HCT116 (cell line): ENCODE measurements around the gene KCNK6. TPM values are rescaled to one million over a fixed set of nuclear protein-coding genes. Genes with fewer than 3 reads are reported as not detected.
A peak's percentile ranks its signal among the peaks of the same experiment; 100 is the strongest.

Experiments
- ATAC-seq: fragments of 200-7000 bp; cut with Tn5 transposase; 2 replicates; pipeline ENCODE4 v1.9.1; 2020; ENCODE audit warnings: mild to moderate bottlenecking, moderate library complexity
- BruUV-seq: library from RNA; stranded (reverse); fragments of 400-500 nt; replicated peaks from 2 replicates; lab custom pipeline; 2021; lab: Mats Ljungman, UMichigan
- CTCF ChIA-PET: fragments of 300-600 bp; sonication (Branson Sonifier 250); formaldehyde crosslinking; loops from one replicate; lab custom pipeline; 2021; ENCODE audit warnings: antibody characterized with exemption; lab: Charles Lee
- POLR2A ChIA-PET: fragments of 300-600, 350-600 bp; sonication (Branson Sonifier 250); formaldehyde crosslinking; loops from one replicate; lab custom pipeline; 2021; ENCODE audit warnings: antibody characterized with exemption; lab: Charles Lee
- RAD21 ChIA-PET, 2 experiments: fragments of 300-600 bp; sonication (Branson Sonifier 250); formaldehyde crosslinking; loops; one replicate each; lab custom pipeline; 2023; ENCODE audit warnings: low total read pairs in 2 of 2; ENCODE audit not compliant: uncharacterized antibody in 2 of 2, unreplicated experiment in 2 of 2, low non-redundant PET in 1 of 2; lab: Charles Lee
- DNase-seq: peaks from one replicate; pipeline ENCODE4 v3.0.0-alpha.2; 2010; ENCODE audit warnings: low read depth, low spot score
- H2AFZ ChIP-seq: fragments of 200-600 bp; shearing (Covaris generic), sonication (generic); 2 replicates; pipeline ENCODE4 v1.6.1; 2017; ENCODE audit warnings: low read depth, mixed run types, mixed read lengths, antibody characterized with exemption, low read length; ENCODE audit not compliant: poor library complexity, severe bottlenecking
- H3K27ac ChIP-seq: 2 replicates; pipeline ENCODE4 v1.5.1; 2012; ENCODE audit warnings: low read depth, low read length
- H3K27me3 ChIP-seq: fragments of 200-600 bp; sonication (generic); 2 replicates; pipeline ENCODE4 v1.6.1; 2016; ENCODE audit warnings: mixed run types, low read length, mixed read lengths; ENCODE audit not compliant: insufficient read depth
- H3K36me3 ChIP-seq, 2 experiments: fragments of 200-500 bp in 1 of 2; fragments of 200-600 bp in 1 of 2; sonication (Bioruptor generic) in 1 of 2; sonication (generic) in 1 of 2; 2 replicates each; pipeline versions ENCODE4 v1.5.1 to v1.6.1; 2014 to 2016; ENCODE audit warnings: low read length in 2 of 2, inconsistent platforms in 1 of 2, mixed read lengths in 1 of 2, mixed run types in 1 of 2; ENCODE audit not compliant: insufficient read depth in 2 of 2, control insufficient read depth in 1 of 2
- H3K4me1 ChIP-seq, 2 experiments: fragments of 200-600 bp in 1 of 2; sonication (generic) in 1 of 2; 2 replicates each; pipeline versions ENCODE4 v1.5.1 to v1.6.1; 2012 to 2017; ENCODE audit warnings: low read length in 2 of 2, inconsistent platforms in 1 of 2, mild to moderate bottlenecking in 1 of 2, mixed read lengths in 1 of 2, mixed run types in 1 of 2, moderate library complexity in 1 of 2; ENCODE audit not compliant: insufficient read depth in 2 of 2, control insufficient read depth in 1 of 2
- H3K4me2 ChIP-seq: fragments of 200-600 bp; sonication (generic); 2 replicates; pipeline ENCODE4 v1.6.1; 2017; ENCODE audit warnings: mixed run types, low read length, mixed read lengths
- H3K4me3 ChIP-seq, 2 experiments: fragments of 200-600 bp in 1 of 2; sonication (generic) in 1 of 2; replicated peaks in 1 of 2; 2 replicates each; pipeline ENCODE4 v1.5.1; 2011 to 2016; ENCODE audit warnings: low read length in 2 of 2, control low read depth in 1 of 2, low read depth in 1 of 2, mild to moderate bottlenecking in 1 of 2, mixed read lengths in 1 of 2, mixed run types in 1 of 2
- H3K79me2 ChIP-seq: fragments of 200-600 bp; sonication (generic); 2 replicates; pipeline ENCODE4 v1.6.1; 2017; ENCODE audit warnings: mild to moderate bottlenecking, mixed run types, low read length, moderate library complexity, mixed read lengths; ENCODE audit not compliant: insufficient read depth
- H3K9ac ChIP-seq: fragments of 200-600 bp; sonication (generic); 2 replicates; pipeline ENCODE4 v1.6.1; 2016; ENCODE audit warnings: low read length, mixed read lengths
- H3K9me2 ChIP-seq: fragments of 200-600 bp; sonication (generic), shearing (Covaris generic); 2 replicates; pipeline ENCODE4 v1.6.1; 2017; ENCODE audit warnings: mixed run types, mild to moderate bottlenecking, moderate library complexity; ENCODE audit not compliant: insufficient read depth
- H3K9me3 ChIP-seq, 2 experiments: fragments of 200-500 bp in 1 of 2; fragments of 200-600 bp in 1 of 2; sonication (Bioruptor generic) in 1 of 2; sonication (generic) in 1 of 2; 2 replicates each; pipeline ENCODE4 v1.6.1; 2014 to 2017; ENCODE audit warnings: low read length in 2 of 2, mixed read lengths in 2 of 2, inconsistent platforms in 1 of 2, low read depth in 1 of 2, mild to moderate bottlenecking in 1 of 2, mixed run types in 1 of 2, moderate library complexity in 1 of 2; ENCODE audit not compliant: control insufficient read depth in 1 of 2, insufficient read depth in 1 of 2
- H4K20me1 ChIP-seq: fragments of 200-600 bp; sonication (generic), shearing (Covaris generic); 2 replicates; pipeline ENCODE4 v1.6.1; 2017; ENCODE audit warnings: mixed run types, mild to moderate bottlenecking, moderate library complexity; ENCODE audit not compliant: insufficient read depth
- ATF3 ChIP-seq: IDR thresholded peaks from 2 replicates; pipeline ENCODE4 v1.6.1; 2012
- CEBPB ChIP-seq: IDR thresholded peaks from 2 replicates; pipeline ENCODE4 v1.6.1; 2012; ENCODE audit warnings: low read depth
- CTCF ChIP-seq, 3 experiments: fragments of 200-600 bp in 1 of 3; sonication (generic) in 1 of 3; IDR thresholded peaks in 2 of 3; conservative IDR thresholded peaks in 1 of 3; 2 replicates each; pipeline ENCODE4 v1.5.1; 2012 to 2017; ENCODE audit warnings: low read depth in 2 of 3, low read length in 2 of 3, antibody characterized with exemption in 1 of 3, borderline replicate concordance in 1 of 3, control low read depth in 1 of 3, mild to moderate bottlenecking in 1 of 3, mixed read lengths in 1 of 3, mixed run types in 1 of 3, moderate library complexity in 1 of 3; ENCODE audit not compliant: insufficient read depth in 1 of 3
- EGR1 ChIP-seq: IDR thresholded peaks from 2 replicates; pipeline ENCODE4 v1.6.1; 2012; ENCODE audit warnings: low read depth
- ELF1 ChIP-seq: IDR thresholded peaks from 2 replicates; pipeline ENCODE4 v1.6.1; 2012; ENCODE audit warnings: low read depth, borderline replicate concordance
- EZH2 ChIP-seq: fragments of 200-600 bp; sonication (generic); IDR thresholded peaks from 2 replicates; pipeline ENCODE4 v1.6.1; 2017; ENCODE audit warnings: antibody characterized with exemption, mixed run types
- POLR2A ChIP-seq: IDR thresholded peaks from 2 replicates; pipeline ENCODE4 v1.7.0; 2011; ENCODE audit warnings: borderline replicate concordance; ENCODE audit not compliant: insufficient read depth, insufficient read length; ENCODE audit errors: extremely low read depth
- REST ChIP-seq: IDR thresholded peaks from 2 replicates; pipeline ENCODE4 v1.6.1; 2012; ENCODE audit warnings: low read depth
- SIN3A ChIP-seq: IDR thresholded peaks from 2 replicates; pipeline ENCODE4 v1.6.1; 2012; ENCODE audit warnings: low read depth
- SP1 ChIP-seq: IDR thresholded peaks from 2 replicates; pipeline ENCODE4 v1.6.1; 2012; ENCODE audit warnings: low read depth
- SRF ChIP-seq: IDR thresholded peaks from 2 replicates; pipeline ENCODE4 v1.6.1; 2012; ENCODE audit warnings: low read depth
- TCF7L2 ChIP-seq: IDR thresholded peaks from 2 replicates; pipeline ENCODE4 v1.7.0; 2011; ENCODE audit warnings: borderline replicate concordance, inconsistent platforms; ENCODE audit not compliant: insufficient read depth, insufficient read length; ENCODE audit errors: extremely low read depth
- YY1 ChIP-seq: IDR thresholded peaks from 2 replicates; pipeline ENCODE4 v1.6.1; 2011; ENCODE audit warnings: low read length, low read depth, moderate library complexity, mild to moderate bottlenecking; ENCODE audit not compliant: insufficient replicate concordance; ENCODE audit errors: extremely low read depth
- ZNF274 ChIP-seq: fragments of 200-500 bp; sonication (Bioruptor generic); IDR thresholded peaks from 2 replicates; pipeline ENCODE4 v1.6.1; 2014; ENCODE audit warnings: mild to moderate bottlenecking, low read depth, low read length, inconsistent platforms
- intact Hi-C: fragments of 100-400 bp; cut with micrococcal nuclease; formaldehyde crosslinking; loops from 2 replicates; pipeline ENCODE4 v1.10.0; 2022
- total RNA-seq: library from RNA; stranded (reverse); gene quantifications from one replicate; pipeline ENCODE4 v1.2.1, GENCODE V29; 2021; ENCODE audit not compliant: unreplicated experiment

Gene KCNK6
- total RNA-seq, 1 experiment from 2014 or later = 11.0 TPM

GRCh38 chr19:38284422-38284821, 35.2 kb upstream of the KCNK6 start:
- Histone ChIP-seq H3K27ac (no peak overlapping the region), H3K4me2 (no peak overlapping the region), H3K9ac (no peak overlapping the region), H3K9me3 (no peaks in the 10 kb centered on the region), H3K9me2 (no peaks in the 10 kb centered on the region), H4K20me1 (peaks cover 4% of the 10 kb centered on the region; the same call in 1 of the 2 replicates), H3K36me3 (peaks cover 40 to 57% of the 10 kb centered on the region in 2 experiments; a peak in 3 of 4 replicates), H3K79me2 (peaks cover 67% of the 10 kb centered on the region), H3K27me3 (no peaks in the 10 kb centered on the region), H2AFZ (no peak overlapping the region), H3K4me1 (peaks cover 0 to 11% of the 10 kb centered on the region in 2 experiments; a peak in 1 of 4 replicates), H3K4me3 (no peak overlapping the region)
- ChIA-PET CTCF (no interaction called here), RAD21 (no interaction called here), POLR2A (no interaction called here)
- intact Hi-C loops = no loop called here
- ATAC-seq (no peak), DNase-seq (no peak)
- TSS peak; percentile 34 for BruUV-seq
- TF ChIP-seq ELF1 = no peak
- TF ChIP-seq TCF7L2 = no peak
- TF ChIP-seq EZH2 = no peak
- no peak for TF ChIP-seq SRF
- no peak for TF ChIP-seq REST
- no peak for TF ChIP-seq YY1
- TF ChIP-seq CTCF (IDR thresholded peaks at IDR 0.05 in 2 of 3, conservative IDR thresholded peaks at IDR 0.05 in 1 of 3; ENCODE audit: borderline replicate concordance in 1 of 3, insufficient read depth in 1 of 3, low read depth in 2 of 3, low read length in 2 of 3) = no peak
- TF ChIP-seq SIN3A = no peak
- no peak for TF ChIP-seq ZNF274
- TF ChIP-seq ATF3 = no peak
- TF ChIP-seq POLR2A = no peak
- TF ChIP-seq SP1 = no peak
- TF ChIP-seq EGR1 = no peak
- TF ChIP-seq CEBPB = no peak
